IMR-90 (cell line): Measurements from ENCODE around the gene VPS35. TPM values are rescaled to one million over a fixed set of nuclear protein-coding genes. Genes with fewer than 3 reads are reported as not detected.

Experiments used
- ATAC-seq: fragments of 200-7000 bp; cut with Tn5 transposase; 2 replicates; pipeline ENCODE4 v1.9.1; 2020; ENCODE audit warnings: low read depth, mild to moderate bottlenecking, moderate library complexity
- BruUV-seq: library from RNA; stranded (reverse); fragments of 400-500 nt; replicated peaks from 2 replicates; lab custom pipeline; 2021; lab: Mats Ljungman, UMichigan
- CTCF ChIA-PET: fragments of 300-600 bp; formaldehyde crosslinking; extraction: SDS; loops from one replicate; lab custom pipeline; 2021; ENCODE audit warnings: antibody characterized with exemption; lab: Yijun Ruan, JAX
- POLR2A ChIA-PET: fragments of 300-600 bp; sonication (Branson Sonifier 250); formaldehyde crosslinking; loops from one replicate; lab custom pipeline; 2022; ENCODE audit warnings: antibody characterized with exemption; ENCODE audit not compliant: unreplicated experiment; lab: Charles Lee
- DNase-seq: peaks from one replicate; pipeline ENCODE4 v3.0.0; 2013
- H2AFZ ChIP-seq: replicated peaks from 2 replicates; pipeline ENCODE3; 2013; ENCODE audit warnings: low read length, mild to moderate bottlenecking; ENCODE audit not compliant: poor library complexity
- H2AK5ac ChIP-seq: 2 replicates; pipeline ENCODE4 v1.6.1; 2013; ENCODE audit warnings: low read depth, low read length, inconsistent platforms
- H2AK9ac ChIP-seq: replicated peaks from 2 replicates; pipeline ENCODE3; 2013; ENCODE audit warnings: mild to moderate bottlenecking, low read depth, low read length, moderate library complexity; ENCODE audit not compliant: poor library complexity
- H2BK120ac ChIP-seq: 2 replicates; pipeline ENCODE4 v1.6.1; 2013; ENCODE audit warnings: low read depth, low read length, inconsistent platforms
- H2BK15ac ChIP-seq: 3 replicates; pipeline ENCODE4 v1.6.1; 2013; ENCODE audit warnings: low read depth, low read length, inconsistent platforms
- H2BK20ac ChIP-seq: 2 replicates; pipeline ENCODE4 v1.6.1; 2013; ENCODE audit warnings: low read depth, mild to moderate bottlenecking, inconsistent platforms, low read length, moderate library complexity
- H2BK5ac ChIP-seq: 2 replicates; pipeline ENCODE4 v1.6.1; 2013; ENCODE audit warnings: mild to moderate bottlenecking, low read depth, low read length, inconsistent platforms; ENCODE audit not compliant: poor library complexity, severe bottlenecking
- H3K14ac ChIP-seq: replicated peaks from 2 replicates; pipeline ENCODE4 v1.6.1; 2013; ENCODE audit warnings: low read depth, low read length, inconsistent platforms
- H3K18ac ChIP-seq: 2 replicates; pipeline ENCODE4 v1.6.1; 2013; ENCODE audit warnings: low read depth, low read length, control low read depth
- H3K23ac ChIP-seq: 2 replicates; pipeline ENCODE4 v1.6.1; 2013; ENCODE audit warnings: low read depth, low read length, inconsistent platforms
- H3K27ac ChIP-seq: 2 replicates; pipeline ENCODE4 v1.5.1; 2013; ENCODE audit warnings: mild to moderate bottlenecking, control low read depth, low read length; ENCODE audit not compliant: insufficient read depth
- H3K27me3 ChIP-seq: 2 replicates; pipeline ENCODE4 v1.6.1; 2013; ENCODE audit warnings: low read length; ENCODE audit not compliant: control insufficient read depth, insufficient read depth
- H3K36me3 ChIP-seq: 2 replicates; pipeline ENCODE4 v1.6.1; 2013; ENCODE audit warnings: low read length, mixed read lengths; ENCODE audit not compliant: control insufficient read depth, insufficient read depth
- H3K4ac ChIP-seq: 2 replicates; pipeline ENCODE4 v1.6.1; 2013; ENCODE audit warnings: low read depth, low read length, inconsistent platforms
- H3K4me1 ChIP-seq: 2 replicates; pipeline ENCODE4 v1.6.1; 2013; ENCODE audit warnings: low read length, mixed read lengths; ENCODE audit not compliant: control insufficient read depth, insufficient read depth
- H3K4me2 ChIP-seq: 2 replicates; pipeline ENCODE4 v1.6.1; 2013; ENCODE audit warnings: low read depth, mild to moderate bottlenecking, control low read depth, low read length, moderate library complexity
- H3K4me3 ChIP-seq: 2 replicates; pipeline ENCODE4 v1.5.1; 2013; ENCODE audit warnings: low read depth, mild to moderate bottlenecking, control low read depth, low read length, moderate library complexity; ENCODE audit not compliant: insufficient read depth
- H3K56ac ChIP-seq: 2 replicates; pipeline ENCODE4 v1.6.1; 2013; ENCODE audit warnings: low read length, inconsistent platforms; ENCODE audit not compliant: insufficient read depth; ENCODE audit errors: extremely low read depth
- H3K79me1 ChIP-seq, 2 experiments: 2 replicates each; pipeline ENCODE4 v1.6.1; 2013; ENCODE audit warnings: low read length in 2 of 2, inconsistent platforms in 1 of 2, low read depth in 1 of 2
- H3K9ac ChIP-seq: 2 replicates; pipeline ENCODE4 v1.6.1; 2013; ENCODE audit warnings: low read depth, low read length, control low read depth
- H3K9me1 ChIP-seq: 2 replicates; pipeline ENCODE4 v1.6.1; 2013; ENCODE audit warnings: low read length, inconsistent platforms; ENCODE audit not compliant: insufficient read depth
- H3K9me3 ChIP-seq: 2 replicates; pipeline ENCODE4 v1.6.1; 2013; ENCODE audit warnings: low read length; ENCODE audit not compliant: control insufficient read depth, insufficient read depth
- H4K20me1 ChIP-seq: 2 replicates; pipeline ENCODE4 v1.6.1; 2013; ENCODE audit warnings: low read length, inconsistent platforms; ENCODE audit not compliant: insufficient read depth
- H4K5ac ChIP-seq: 2 replicates; pipeline ENCODE4 v1.6.1; 2013; ENCODE audit warnings: mild to moderate bottlenecking, low read depth, low read length, control low read depth
- H4K8ac ChIP-seq, 2 experiments: 2 replicates each; pipeline ENCODE4 v1.6.1; 2013; ENCODE audit warnings: low read depth in 2 of 2, low read length in 2 of 2, control low read depth in 1 of 2, inconsistent platforms in 1 of 2
- H4K91ac ChIP-seq: 2 replicates; pipeline ENCODE4 v1.6.1; 2013; ENCODE audit warnings: low read depth, low read length, inconsistent platforms; ENCODE audit not compliant: insufficient read depth
- BHLHE40 ChIP-seq: fragments of 150-350 bp; IDR thresholded peaks from 2 replicates; pipeline ENCODE4 v1.6.1; 2016; ENCODE audit warnings: mild to moderate bottlenecking, low read depth, low read length
- CEBPB ChIP-seq: IDR thresholded peaks from 2 replicates; pipeline ENCODE4 v1.6.1; 2012; ENCODE audit warnings: low read depth, low read length, improper control_type of control experiment
- CHD1 ChIP-seq: IDR thresholded peaks from 2 replicates; pipeline ENCODE4 v1.6.1; 2012; ENCODE audit warnings: low read depth, low read length, improper control_type of control experiment
- FOS ChIP-seq: fragments of 150-350 bp; IDR thresholded peaks from 2 replicates; pipeline ENCODE4 v1.6.1; 2016; ENCODE audit warnings: low read depth, low read length
- MAFK ChIP-seq: IDR thresholded peaks from 2 replicates; pipeline ENCODE4 v1.6.1; 2012; ENCODE audit warnings: low read depth, low read length, improper control_type of control experiment
- MAZ ChIP-seq: IDR thresholded peaks from 2 replicates; pipeline ENCODE4 v1.6.1; 2012; ENCODE audit warnings: low read depth, mild to moderate bottlenecking, low read length, improper control_type of control experiment, moderate library complexity, borderline replicate concordance
- MXI1 ChIP-seq: IDR thresholded peaks from 2 replicates; pipeline ENCODE4 v1.6.1; 2012; ENCODE audit warnings: low read depth, mild to moderate bottlenecking, low read length, moderate library complexity, borderline replicate concordance
- POLR2A ChIP-seq: IDR thresholded peaks from 2 replicates; pipeline ENCODE4 v1.6.1; 2012; ENCODE audit warnings: mild to moderate bottlenecking, low read depth, low read length
- RAD21 ChIP-seq: IDR thresholded peaks from 2 replicates; pipeline ENCODE4 v1.6.1; 2012; ENCODE audit warnings: low read length, improper control_type of control experiment
- RCOR1 ChIP-seq: IDR thresholded peaks from 2 replicates; pipeline ENCODE4 v1.6.1; 2012; ENCODE audit warnings: mild to moderate bottlenecking, low read length, improper control_type of control experiment; ENCODE audit not compliant: insufficient replicate concordance
- RFX5 ChIP-seq: IDR thresholded peaks from 2 replicates; pipeline ENCODE4 v1.8.0; 2012; ENCODE audit warnings: low read depth, mild to moderate bottlenecking, low read length, moderate library complexity
- USF2 ChIP-seq: fragments of 150-350 bp; IDR thresholded peaks from 2 replicates; pipeline ENCODE4 v1.6.1; 2017; ENCODE audit warnings: mild to moderate bottlenecking, antibody characterized with exemption, low read length, low read depth
- WGBS, 2 experiments: methylation state at CpG; one replicate each; pipeline versions ENCODE4 v1.1.5 to v1.1.7; 2013; ENCODE audit warnings: missing lambda C conversion rate in 2 of 2; ENCODE audit not compliant: insufficient read length in 1 of 2; ENCODE audit errors: extremely low coverage in 2 of 2; 5-methylcytosine and 5-hydroxymethylcytosine counted together
- dilution Hi-C: fragments of 300-500 bp; cut with HindIII; formaldehyde crosslinking; loops from one replicate; pipeline ENCODE4 v1.14.3; 2018; ENCODE audit warnings: low sequenced_read_pairs; ENCODE audit not compliant: unreplicated experiment
- in situ Hi-C: fragments of 300-500 bp; cut with MboI; formaldehyde crosslinking; loops from 3 replicates; pipeline ENCODE4 v1.14.3; 2019; ENCODE audit warnings: low sequenced_read_pairs, inconsistent platforms, mixed read lengths
- intact Hi-C: fragments of 100-400 bp; cut with micrococcal nuclease; formaldehyde crosslinking; loops from 2 replicates; pipeline ENCODE4 v1.10.0; 2022
- polyA plus RNA-seq, 3 experiments: library from polyadenylated mRNA; depleted of rRNA; stranded (reverse); fragments of >200 nt; gene quantifications; 2 replicates each; pipeline ENCODE4 v1.2.3, GENCODE V29; 2012; ENCODE audit warnings: low replicate concordance in 1 of 3
- total RNA-seq: library from RNA; depleted of rRNA; stranded (reverse); fragments of >200 nt; gene quantifications from 2 replicates; pipeline ENCODE4 v1.2.3, GENCODE V29; 2012
- TF ChIP-seq, protein P1 (sequence below): conservative IDR thresholded peaks from 2 replicates; pipeline ENCODE4 v1.5.1; 2012; ENCODE audit warnings: mild to moderate bottlenecking, low read depth, low read length, improper control_type of control experiment

Gene VPS35
- total and polyA plus RNA-seq, 2 of the 4 experiments (the other 2 are of a cell fraction) = 42.3 to 89.4 TPM

DNA sequence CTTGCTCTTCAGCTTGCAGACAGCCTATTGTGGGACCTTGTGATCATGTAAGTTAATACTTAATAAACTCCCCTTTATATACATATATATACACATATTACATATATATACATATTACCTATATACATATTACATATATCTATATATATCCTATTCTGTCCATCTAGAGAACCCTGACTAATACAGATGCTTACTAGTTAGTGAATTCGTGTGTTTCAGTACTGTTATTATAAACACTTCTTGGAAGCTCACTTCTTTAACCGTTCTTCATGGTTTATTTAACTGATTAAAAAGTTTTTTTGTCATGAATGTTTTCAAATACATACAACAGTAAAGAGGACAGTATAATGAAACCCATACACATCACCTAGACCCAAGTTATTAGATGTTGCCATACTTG lies 13.1 kb upstream of the VPS35 start:
- no TSS peak for BruUV-seq
- H3K4me3 ChIP-seq = no peak overlapping the region
- H3K9me1 ChIP-seq = no peaks in the 10 kb centered on the region
- no peaks in the 10 kb centered on the region for H3K79me1 ChIP-seq
- H2BK15ac ChIP-seq = no peak overlapping the region
- no peak overlapping the region for H2BK120ac ChIP-seq
- H3K36me3 ChIP-seq = peaks cover 1% of the 10 kb centered on the region; the same call in 1 of the 2 replicates
- H4K5ac ChIP-seq = no peak overlapping the region
- no peak overlapping the region for H2BK5ac ChIP-seq
- H3K9ac ChIP-seq = no peak overlapping the region
- no peak overlapping the region for H4K91ac ChIP-seq
- dilution Hi-C loops = no loop called here
- ATAC-seq (no peak), DNase-seq (no peak)
- H3K23ac ChIP-seq = no peak overlapping the region
- no peaks in the 10 kb centered on the region for H4K20me1 ChIP-seq
- intact Hi-C loops = no loop called here
- no peak overlapping the region for H3K14ac ChIP-seq
- no peaks in the 10 kb centered on the region for H3K27me3 ChIP-seq
- H2AK5ac ChIP-seq = no peak overlapping the region
- WGBS, 2 experiments = no CpG with 5 or more reads among the region's 2 CpGs
- TF ChIP-seq BHLHE40 (no peak), MAZ (no peak), CEBPB (no peak), POLR2A (no peak), RAD21 (no peak), RCOR1 (no peak), USF2 (no peak), MAFK (no peak), MXI1 (no peak), FOS (no peak), CHD1 (no peak), RFX5 (no peak)
- TF ChIP-seq, protein P1, sequence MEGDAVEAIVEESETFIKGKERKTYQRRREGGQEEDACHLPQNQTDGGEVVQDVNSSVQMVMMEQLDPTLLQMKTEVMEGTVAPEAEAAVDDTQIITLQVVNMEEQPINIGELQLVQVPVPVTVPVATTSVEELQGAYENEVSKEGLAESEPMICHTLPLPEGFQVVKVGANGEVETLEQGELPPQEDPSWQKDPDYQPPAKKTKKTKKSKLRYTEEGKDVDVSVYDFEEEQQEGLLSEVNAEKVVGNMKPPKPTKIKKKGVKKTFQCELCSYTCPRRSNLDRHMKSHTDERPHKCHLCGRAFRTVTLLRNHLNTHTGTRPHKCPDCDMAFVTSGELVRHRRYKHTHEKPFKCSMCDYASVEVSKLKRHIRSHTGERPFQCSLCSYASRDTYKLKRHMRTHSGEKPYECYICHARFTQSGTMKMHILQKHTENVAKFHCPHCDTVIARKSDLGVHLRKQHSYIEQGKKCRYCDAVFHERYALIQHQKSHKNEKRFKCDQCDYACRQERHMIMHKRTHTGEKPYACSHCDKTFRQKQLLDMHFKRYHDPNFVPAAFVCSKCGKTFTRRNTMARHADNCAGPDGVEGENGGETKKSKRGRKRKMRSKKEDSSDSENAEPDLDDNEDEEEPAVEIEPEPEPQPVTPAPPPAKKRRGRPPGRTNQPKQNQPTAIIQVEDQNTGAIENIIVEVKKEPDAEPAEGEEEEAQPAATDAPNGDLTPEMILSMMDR = no peak
- H3K56ac ChIP-seq = no peak overlapping the region
- no peaks in the 10 kb centered on the region for H3K9me3 ChIP-seq
- H3K4me1 ChIP-seq = no peaks in the 10 kb centered on the region
- no peak overlapping the region for H3K4me2 ChIP-seq
- in situ Hi-C loops = no loop called here
- no peak overlapping the region for H4K8ac ChIP-seq
- CTCF ChIA-PET = no interaction called here
- H3K27ac ChIP-seq = no peak overlapping the region
- POLR2A ChIA-PET = interaction anchor here (0.6 kb wide), 1 partner anchor 9 kb away, joined by 4 read pairs; no protein-coding TSS in a partner anchor
- H3K18ac ChIP-seq = no peak overlapping the region
- H2AFZ ChIP-seq = no peak overlapping the region
- H2BK20ac ChIP-seq = no peak overlapping the region
- no peak overlapping the region for H3K4ac ChIP-seq
- no peak overlapping the region for H2AK9ac ChIP-seq
